GM21390 (cell line): ENCODE results near the gene KRT5.
"Not testable (repeated sequence)": the region's sequence is repeated elsewhere in the genome, so short reads cannot be mapped to it uniquely, and the experiment has no call there.

Experiments
- ATAC-seq: cut with Tn5 transposase; IDR thresholded peaks from one replicate; pipeline ENCODE4 v1.9.1; 2021; ENCODE audit not compliant: unreplicated experiment

Gene KRT5

DNA sequence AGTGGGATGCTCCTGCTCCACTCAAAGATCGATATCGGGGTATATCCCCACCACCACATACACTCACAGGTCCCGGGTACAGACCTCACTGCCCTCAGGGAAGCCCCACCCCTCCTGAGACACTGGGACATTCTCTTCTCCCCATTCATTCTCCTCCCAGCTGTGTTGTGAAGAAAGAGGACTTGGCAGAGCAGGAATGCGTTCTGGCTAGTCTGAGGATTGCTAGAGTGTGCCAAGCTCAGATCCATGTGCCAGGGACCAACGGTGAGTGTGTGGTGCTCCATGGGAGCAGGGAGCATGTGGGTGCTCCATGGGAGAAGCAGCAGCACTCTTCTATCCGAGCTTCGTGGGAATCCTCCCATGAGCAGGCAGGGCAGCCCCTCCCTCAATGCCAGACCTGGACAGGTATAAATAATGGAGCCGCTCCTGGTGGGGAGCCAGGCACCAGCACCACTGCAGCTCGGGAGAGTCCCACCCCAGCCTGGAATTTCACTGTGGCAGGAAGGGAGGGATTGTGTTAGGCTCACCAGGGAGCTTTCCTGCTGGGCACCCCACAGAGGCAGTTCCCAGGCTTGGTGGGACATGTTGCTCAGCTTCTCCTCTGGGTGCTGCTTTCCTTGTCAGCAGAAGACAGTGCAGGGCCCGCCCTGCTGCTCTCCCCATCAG is 2.3 kb upstream of the KRT5 start:
- ATAC-seq: no peak

GRCh38 chr12:52521568-52522266 is 1.5 kb upstream of the KRT5 start:
- no peak for ATAC-seq

DNA sequence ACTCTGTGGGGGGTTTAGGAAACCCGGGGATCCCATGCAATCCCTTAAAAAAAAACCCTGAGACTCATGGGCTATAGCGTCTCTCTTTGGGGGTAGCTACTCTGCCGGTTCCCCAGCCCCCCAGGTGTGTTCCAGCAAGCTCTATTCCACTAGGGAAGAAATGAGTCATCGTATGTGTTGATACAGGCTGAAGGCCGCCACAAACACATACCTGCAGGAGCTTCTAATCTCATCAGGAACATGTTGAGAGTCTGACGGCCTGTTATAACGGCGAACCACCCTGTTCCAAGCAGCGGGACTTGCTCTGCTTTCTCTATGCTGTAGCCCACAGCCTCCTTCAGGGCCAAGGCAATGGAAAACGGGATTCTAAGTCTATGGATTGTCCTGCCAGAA is 977 bp upstream of the KRT5 start:
- no peak for ATAC-seq

DNA sequence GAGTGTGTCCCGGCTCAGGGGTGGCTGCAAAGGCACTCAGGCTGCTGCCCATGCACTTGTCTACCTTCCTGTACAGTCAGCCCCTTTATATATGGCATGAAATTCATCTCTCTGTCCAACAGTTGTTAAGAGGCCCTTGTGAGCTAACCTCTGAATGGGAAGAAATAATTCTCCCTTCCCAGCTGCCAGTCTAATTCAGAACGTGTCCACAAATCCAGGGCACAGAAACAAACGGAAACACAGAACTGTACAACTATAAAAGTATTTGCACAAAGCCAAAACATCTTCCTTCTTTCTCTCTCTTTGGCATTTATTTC is 849 bp downstream of the KRT5 start:
- ATAC-seq: no peak

DNA sequence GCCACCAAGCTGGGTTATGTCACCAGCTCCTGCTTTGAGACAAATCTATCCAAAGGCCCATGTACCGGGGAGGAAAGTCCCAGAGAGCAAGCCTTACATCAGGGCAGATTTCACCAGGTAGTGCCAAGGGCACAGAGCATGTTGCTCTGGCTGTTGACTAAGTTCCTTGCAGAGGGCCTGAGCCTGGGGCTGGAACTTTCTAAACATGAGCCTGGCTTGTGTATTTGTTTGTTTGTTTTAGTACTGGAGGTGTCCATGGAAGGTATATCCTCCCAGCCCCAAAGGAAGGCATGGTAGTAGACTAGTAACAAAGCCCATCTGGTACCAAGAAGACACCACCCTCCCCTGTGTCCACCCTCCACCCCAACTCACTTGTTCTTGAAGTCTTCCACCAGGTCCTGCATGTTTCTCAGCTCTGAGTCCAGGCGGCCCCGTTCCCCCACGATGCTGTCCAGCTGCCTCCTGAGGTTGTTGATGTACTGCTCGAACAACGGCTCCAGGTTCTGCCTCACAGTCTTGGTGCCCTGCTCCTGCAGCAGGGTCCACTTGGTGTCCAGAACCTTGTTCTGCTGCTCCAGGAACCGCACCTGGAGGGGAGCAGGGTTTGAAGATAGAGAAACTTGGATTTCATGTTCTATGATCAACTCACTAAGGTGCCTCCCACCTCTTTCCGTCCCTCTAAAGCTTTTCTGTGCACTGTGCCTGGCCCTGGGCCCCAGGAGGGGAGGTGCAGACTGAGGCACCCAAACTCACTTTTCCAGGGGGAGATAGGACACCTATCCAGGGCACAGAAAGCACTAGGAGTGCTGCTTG is 1.4 kb downstream of the KRT5 start:
- ATAC-seq: no peak

GRCh38 chr12:52517888-52518287 is 2.3 kb downstream of the KRT5 start:
- no peak for ATAC-seq

- ATAC-seq: no peak
Measured at GRCh38 chr12:52517005-52517835, 3.0 kb downstream of the KRT5 start.

- ATAC-seq: no peak
Measured at GRCh38 chr12:52515927-52516831, 4.0 kb downstream of the KRT5 start.

DNA sequence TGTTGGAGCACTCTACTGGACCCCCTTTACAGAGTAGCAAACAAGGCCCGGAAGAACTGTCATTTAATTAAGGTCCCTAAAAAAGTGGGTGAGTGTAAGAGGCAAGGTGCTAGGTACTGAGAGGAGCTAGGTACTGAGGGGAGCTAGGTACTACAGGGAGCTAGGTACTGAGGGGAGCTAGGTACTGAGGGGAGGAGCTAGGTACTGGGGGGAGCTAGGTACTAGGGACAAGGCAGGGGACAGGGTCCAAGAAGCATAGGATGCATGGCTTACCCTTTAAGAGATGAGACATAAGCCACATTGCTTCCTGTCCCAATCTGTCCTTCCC is 4.9 kb downstream of the KRT5 start:
- ATAC-seq: no peak

- ATAC-seq: no peak
Measured at GRCh38 chr12:52514471-52515318, 5.5 kb downstream of the KRT5 start.

DNA sequence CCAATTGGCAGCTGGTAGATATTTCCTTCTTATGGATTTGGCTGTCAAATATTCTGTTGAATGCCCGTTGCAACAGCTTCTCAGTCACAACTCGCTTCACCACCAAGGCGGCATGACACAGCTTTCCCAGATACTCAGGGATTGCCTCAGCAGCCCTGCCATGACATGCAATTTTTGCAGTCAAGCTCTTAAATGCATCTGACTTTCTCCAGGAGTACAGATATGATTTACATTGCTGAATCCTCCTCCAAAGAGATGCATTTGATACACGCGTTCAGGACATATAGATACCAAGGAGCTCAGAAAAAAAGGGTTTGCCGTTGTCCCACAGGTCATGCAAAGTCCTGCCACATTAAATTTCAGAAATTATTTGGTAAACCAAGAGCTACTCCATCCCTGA is 6.5 kb downstream of the KRT5 start:
- no peak for ATAC-seq

DNA sequence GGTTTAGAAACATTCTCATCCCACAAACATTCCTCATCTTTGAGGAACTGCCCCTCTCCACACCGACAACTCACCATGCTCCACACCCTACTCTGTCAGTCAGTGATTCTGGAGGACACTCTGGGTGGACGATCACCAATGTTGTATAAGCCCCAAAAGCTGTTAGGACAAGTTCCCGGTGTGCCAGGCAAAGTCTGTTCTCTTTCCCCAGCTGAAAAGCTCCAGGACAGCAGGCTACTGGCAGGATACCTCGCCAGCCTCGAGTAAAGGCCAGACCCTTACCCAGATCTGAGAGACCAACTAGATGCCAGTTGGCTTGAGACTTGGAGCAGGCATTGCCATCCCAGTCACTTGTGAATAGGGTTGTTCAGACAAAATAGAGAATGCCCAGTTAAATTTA is 12.0 kb downstream of the KRT5 start:
- ATAC-seq: no peak

DNA sequence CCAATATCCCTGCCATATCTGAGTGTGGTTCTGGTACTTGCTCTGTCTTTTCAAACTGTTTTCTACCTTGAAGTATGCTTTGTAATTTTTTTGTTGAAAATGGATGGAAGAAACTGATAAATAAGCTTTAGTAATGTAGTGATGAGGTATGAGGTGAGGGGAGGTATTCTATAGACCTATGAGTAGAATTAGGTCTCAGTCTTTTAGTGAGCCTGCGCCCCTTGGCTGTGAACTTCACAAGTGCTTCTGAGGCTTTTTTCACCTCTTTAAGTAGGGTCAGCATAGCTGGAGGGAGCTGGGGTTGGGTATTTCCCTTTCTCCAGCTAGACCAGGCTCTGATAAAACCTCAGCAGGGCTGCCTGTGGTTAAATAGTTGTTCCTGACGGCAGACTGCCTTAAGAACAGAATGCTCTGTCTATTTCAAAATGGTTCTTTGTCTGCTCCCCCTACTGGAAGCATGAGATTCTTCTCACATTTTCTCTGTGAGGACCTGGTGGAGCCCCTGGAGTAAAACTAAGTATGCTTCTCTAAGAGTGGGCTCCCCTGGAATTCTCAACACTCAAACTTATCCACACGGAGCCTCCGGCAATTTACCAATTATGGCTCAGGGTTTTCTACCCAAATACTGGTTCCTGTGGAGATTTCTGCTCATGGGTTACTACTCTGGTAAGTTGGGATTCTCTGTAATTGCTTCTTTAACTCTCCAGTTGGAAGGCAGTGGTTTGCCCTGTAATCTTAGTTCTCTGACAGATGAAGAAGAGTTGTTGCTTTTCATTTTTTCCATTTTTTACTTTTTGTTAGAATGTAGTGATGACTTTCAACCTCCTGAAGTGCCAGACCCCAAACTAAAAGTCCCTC is 13.1 kb downstream of the KRT5 start:
- no peak for ATAC-seq

- no peak for ATAC-seq
Measured at GRCh38 chr12:52502877-52503276, 17.3 kb downstream of the KRT5 start.

- ATAC-seq: no peak
Measured at GRCh38 chr12:52501490-52501889, 18.7 kb downstream of the KRT5 start.

GRCh38 chr12:52500574-52500973 is 19.6 kb downstream of the KRT5 start:
- ATAC-seq: not testable (repeated sequence)

- ATAC-seq: no peak
Measured at GRCh38 chr12:52499806-52500560, 20.2 kb downstream of the KRT5 start.

DNA sequence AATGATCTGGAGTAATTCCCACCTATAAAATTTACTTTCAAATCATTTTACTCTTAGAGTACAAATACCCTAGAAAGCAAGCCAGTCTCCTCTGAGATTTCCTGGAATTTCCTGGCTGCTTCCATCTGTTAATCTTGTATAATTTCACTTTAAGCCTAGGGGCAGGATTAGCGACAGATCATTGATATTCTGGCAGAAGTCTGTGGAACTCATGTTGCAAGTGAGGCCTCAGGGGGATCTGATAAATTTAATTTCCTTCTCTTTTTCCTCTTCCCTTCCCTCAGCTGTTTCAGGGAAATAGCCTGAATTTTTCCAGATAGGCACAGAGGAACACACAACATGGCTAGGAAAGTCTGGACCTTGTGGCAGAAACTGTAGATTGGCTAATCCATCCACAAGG is 21.2 kb downstream of the KRT5 start:
- no peak for ATAC-seq
